GM12878 (cell line): ENCODE data around the gene TUBB4B. TPM values are rescaled to one million over a fixed set of nuclear protein-coding genes. Genes with fewer than 3 reads are reported as not detected.

ENCODE experiments used
- ATAC-seq: fragments of 200-7000 bp; cut with Tn5 transposase; 3 replicates; pipeline ENCODE4 v1.9.1; 2020; ENCODE audit warnings: mild to moderate bottlenecking, moderate library complexity
- BruUV-seq: library from RNA; stranded (reverse); fragments of 400-500 nt; replicated peaks from 2 replicates; lab custom pipeline; 2021; lab: Mats Ljungman, UMichigan
- CTCF ChIA-PET: fragments of 300-600 bp; sonication (Branson Sonifier 250); formaldehyde crosslinking; extraction: SDS; loops from one replicate; lab custom pipeline; 2021; ENCODE audit warnings: inconsistent platforms; lab: Yijun Ruan, JAX
- POLR2A ChIA-PET: fragments of 350-600 bp; formaldehyde crosslinking; extraction: SDS; loops from one replicate; lab custom pipeline; 2021; ENCODE audit warnings: inconsistent platforms; lab: Charles Lee
- RAD21 ChIA-PET: fragments of 300-600 bp; sonication (Branson Sonifier 250); formaldehyde crosslinking; loops from one replicate; lab custom pipeline; 2023; ENCODE audit warnings: antibody characterized with exemption; ENCODE audit not compliant: unreplicated experiment; lab: Charles Lee
- SMC1A ChIA-PET: fragments of 300-600 bp; sonication (Branson Sonifier 250); formaldehyde crosslinking; loops from one replicate; lab custom pipeline; 2023; ENCODE audit not compliant: unreplicated experiment, uncharacterized antibody; lab: Charles Lee
- DNase-seq: peaks from one replicate; pipeline ENCODE4 v3.0.0-alpha.2; 2011; ENCODE audit warnings: low read depth, low spot score
- FAIRE-seq: peaks from 3 replicates; lab custom pipeline; 2011; peaks lifted over from hg19 to GRCh38; lab: Jason Lieb, UNC
- H2AFZ ChIP-seq: 2 replicates; pipeline ENCODE4 v1.6.0; 2011; ENCODE audit warnings: low read depth, low read length, control low read depth; ENCODE audit not compliant: control insufficient read depth
- H3K27ac ChIP-seq: 2 replicates; pipeline ENCODE4 v1.5.1; 2011; ENCODE audit warnings: control low read depth; ENCODE audit not compliant: control insufficient read depth, insufficient read depth
- H3K27me3 ChIP-seq, 2 experiments: replicated peaks in 1 of 2; 2 replicates each; pipeline versions ENCODE4 v1.6.0 to v1.6.1; 2011; ENCODE audit warnings: low read length in 1 of 2; ENCODE audit not compliant: control insufficient read depth in 2 of 2, insufficient read depth in 2 of 2
- H3K36me3 ChIP-seq, 2 experiments: 2 replicates each; pipeline ENCODE4 v1.5.1; 2011; ENCODE audit warnings: low read length in 1 of 2; ENCODE audit not compliant: control insufficient read depth in 2 of 2, insufficient read depth in 2 of 2
- H3K4me1 ChIP-seq: 2 replicates; pipeline ENCODE4 v1.6.1; 2011; ENCODE audit warnings: mild to moderate bottlenecking, low read length, moderate library complexity, mixed read lengths; ENCODE audit not compliant: control insufficient read depth, insufficient read depth
- H3K4me2 ChIP-seq: 2 replicates; pipeline ENCODE4 v1.6.0; 2011; ENCODE audit warnings: control low read depth; ENCODE audit not compliant: control insufficient read depth, insufficient read depth
- H3K4me3 ChIP-seq: fragments of 200-600 bp; sonication (generic); 2 replicates; pipeline ENCODE4 v1.5.1; 2016
- H3K79me2 ChIP-seq: 2 replicates; pipeline ENCODE4 v1.6.0; 2011; ENCODE audit warnings: low read length; ENCODE audit not compliant: control insufficient read depth, insufficient read depth
- H3K9ac ChIP-seq: 2 replicates; pipeline ENCODE4 v1.8.0; 2011; ENCODE audit warnings: low read length, control low read depth, mixed read lengths; ENCODE audit not compliant: control insufficient read depth, insufficient read depth
- H3K9me3 ChIP-seq: replicated peaks from 3 replicates; pipeline ENCODE4 v1.5.1; 2011; ENCODE audit warnings: mild to moderate bottlenecking, low read length; ENCODE audit not compliant: control insufficient read depth, insufficient read depth
- H4K20me1 ChIP-seq: 2 replicates; pipeline ENCODE4 v1.6.0; 2011; ENCODE audit not compliant: control insufficient read depth, insufficient read depth
- ASH2L ChIP-seq: fragments of 300-600, 200-600 bp; sonication (generic); IDR thresholded peaks from 2 replicates; pipeline ENCODE4 v1.6.1; 2017; ENCODE audit warnings: low read depth, mild to moderate bottlenecking, borderline replicate concordance
- CHD1 ChIP-seq: IDR thresholded peaks from 2 replicates; pipeline ENCODE4 v1.6.1; 2012; ENCODE audit warnings: low read depth, low read length, improper control_type of control experiment
- EP300 ChIP-seq, 2 experiments: fragments of 150-350 bp in 1 of 2; IDR thresholded peaks; 2 replicates each; pipeline ENCODE4 v1.6.1; 2011 to 2012; ENCODE audit warnings: low read depth in 2 of 2, low read length in 2 of 2, borderline replicate concordance in 1 of 2, improper control_type of control experiment in 1 of 2, inconsistent platforms in 1 of 2; ENCODE audit not compliant: control insufficient read depth in 1 of 2
- FOXM1 ChIP-seq: IDR thresholded peaks from 2 replicates; pipeline ENCODE4 v1.6.1; 2012; ENCODE audit warnings: low read depth, mild to moderate bottlenecking, inconsistent platforms, low read length, moderate library complexity
- HDAC6 ChIP-seq: fragments of 200-600 bp; sonication (generic); IDR thresholded peaks from one replicate; pipeline ENCODE4 v1.8.0; 2017; ENCODE audit warnings: antibody characterized with exemption; ENCODE audit not compliant: unreplicated experiment
- MXI1 ChIP-seq: fragments of 150-350 bp; IDR thresholded peaks from 2 replicates; pipeline ENCODE4 v1.6.1; 2011; ENCODE audit warnings: low read depth, mild to moderate bottlenecking, inconsistent platforms, low read length, improper control_type of control experiment
- MYC ChIP-seq: IDR thresholded peaks from 2 replicates; pipeline ENCODE4 v1.6.1; 2011; ENCODE audit warnings: mild to moderate bottlenecking, low read length, moderate library complexity, inconsistent platforms; ENCODE audit not compliant: insufficient read depth, insufficient replicate concordance, insufficient read length, severe bottlenecking
- POU2F2 ChIP-seq: IDR thresholded peaks from 3 replicates; pipeline ENCODE4 v1.6.1; 2011; ENCODE audit warnings: low read depth, mild to moderate bottlenecking, low read length, borderline replicate concordance
- RAD51 ChIP-seq: fragments of 450-650 bp; IDR thresholded peaks from 2 replicates; pipeline ENCODE4 v1.6.1; 2016; ENCODE audit warnings: moderate library complexity, mild to moderate bottlenecking, inconsistent platforms
- RCOR1 ChIP-seq: conservative IDR thresholded peaks from 2 replicates; pipeline ENCODE4 v1.6.1; 2012; ENCODE audit warnings: low read depth, low read length, improper control_type of control experiment
- SREBF2 ChIP-seq: IDR thresholded peaks from 2 replicates; pipeline ENCODE4 v1.6.1; 2012; ENCODE audit warnings: mild to moderate bottlenecking, low read length
- TCF12 ChIP-seq: IDR thresholded peaks from 2 replicates; pipeline ENCODE4 v1.6.1; 2011; ENCODE audit warnings: low read depth, mild to moderate bottlenecking, low read length
- USF2 ChIP-seq: IDR thresholded peaks from 2 replicates; pipeline ENCODE4 v1.6.1; 2011; ENCODE audit warnings: low read depth, low read length, improper control_type of control experiment, borderline replicate concordance
- ZNF207 ChIP-seq: fragments of 450-650 bp; IDR thresholded peaks from 2 replicates; pipeline ENCODE4 v1.6.1; 2014; ENCODE audit warnings: antibody characterized with exemption, mild to moderate bottlenecking, borderline replicate concordance
- WGBS: methylation state at CpG from one replicate; pipeline ENCODE4 v1.1.6; 2016; ENCODE audit warnings: low lambda C conversion rate; ENCODE audit not compliant: insufficient replicate concordance, insufficient coverage; ENCODE audit errors: missing lambda C conversion rate; 5-methylcytosine and 5-hydroxymethylcytosine counted together
- in situ Hi-C: fragments of 300-500 bp; cut with MboI; formaldehyde crosslinking; loops from 9 replicates; pipeline ENCODE4 v1.14.3; 2018; ENCODE audit warnings: mixed read lengths
- intact Hi-C: fragments of 100-400 bp; cut with micrococcal nuclease; formaldehyde crosslinking; loops from one replicate; pipeline ENCODE4 v1.14.2; 2022; ENCODE audit not compliant: unreplicated experiment
- polyA plus RNA-seq, 11 experiments: library from polyadenylated mRNA; depleted of rRNA in 4 of 11; unstranded in 6 of 11; stranded (reverse) in 5 of 11; fragments of >200 nt; fragmentation: Nextera tagmentation in 4 of 11; fragmentation: Illumina TruSeq in 1 of 11; extraction: Ambion mirVana in 4 of 11; extraction: Trizol in 1 of 11; gene quantifications; 1 replicate in 1 of 11; 2 replicates in 10 of 11; pipeline versions ENCODE4 v1.2.1 to v1.2.3, GENCODE V29; 2011 to 2016; ENCODE audit warnings: inconsistent platforms in 2 of 11, missing spikeins in 2 of 11, low read depth in 1 of 11
- total RNA-seq, 4 experiments: library from RNA; depleted of rRNA in 3 of 4; stranded (reverse); fragments of >200 nt in 3 of 4; fragmentation: Illumina TruSeq in 1 of 4; extraction: Trizol in 1 of 4; gene quantifications; 2 replicates each; pipeline versions ENCODE4 v1.2.1 to v1.2.3, GENCODE V29; 2013 to 2021
- TF ChIP-seq, protein P1 (sequence below): fragments of 450-650 bp; IDR thresholded peaks from 2 replicates; pipeline ENCODE4 v1.6.1; 2017; ENCODE audit warnings: mild to moderate bottlenecking, low read depth, inconsistent platforms; ENCODE audit not compliant: poor library complexity, severe bottlenecking
- TF ChIP-seq, protein P2 (sequence below): IDR thresholded peaks from 2 replicates; pipeline ENCODE4 v1.6.1; 2011; ENCODE audit warnings: borderline replicate concordance, low read depth, mild to moderate bottlenecking, moderate library complexity, low read length; ENCODE audit not compliant: insufficient read depth, poor library complexity, severe bottlenecking
- TF ChIP-seq, protein P3 (sequence below): IDR thresholded peaks from 2 replicates; pipeline ENCODE4 v1.6.1; 2012; ENCODE audit warnings: low read depth, low read length, improper control_type of control experiment

TUBB4B gene
- total and polyA plus RNA-seq, 10 of the 15 experiments (the other 5 are each of a cell fraction or from before 2014, with no cell fraction given): 23.0 to 532 (median 254) TPM

DNA sequence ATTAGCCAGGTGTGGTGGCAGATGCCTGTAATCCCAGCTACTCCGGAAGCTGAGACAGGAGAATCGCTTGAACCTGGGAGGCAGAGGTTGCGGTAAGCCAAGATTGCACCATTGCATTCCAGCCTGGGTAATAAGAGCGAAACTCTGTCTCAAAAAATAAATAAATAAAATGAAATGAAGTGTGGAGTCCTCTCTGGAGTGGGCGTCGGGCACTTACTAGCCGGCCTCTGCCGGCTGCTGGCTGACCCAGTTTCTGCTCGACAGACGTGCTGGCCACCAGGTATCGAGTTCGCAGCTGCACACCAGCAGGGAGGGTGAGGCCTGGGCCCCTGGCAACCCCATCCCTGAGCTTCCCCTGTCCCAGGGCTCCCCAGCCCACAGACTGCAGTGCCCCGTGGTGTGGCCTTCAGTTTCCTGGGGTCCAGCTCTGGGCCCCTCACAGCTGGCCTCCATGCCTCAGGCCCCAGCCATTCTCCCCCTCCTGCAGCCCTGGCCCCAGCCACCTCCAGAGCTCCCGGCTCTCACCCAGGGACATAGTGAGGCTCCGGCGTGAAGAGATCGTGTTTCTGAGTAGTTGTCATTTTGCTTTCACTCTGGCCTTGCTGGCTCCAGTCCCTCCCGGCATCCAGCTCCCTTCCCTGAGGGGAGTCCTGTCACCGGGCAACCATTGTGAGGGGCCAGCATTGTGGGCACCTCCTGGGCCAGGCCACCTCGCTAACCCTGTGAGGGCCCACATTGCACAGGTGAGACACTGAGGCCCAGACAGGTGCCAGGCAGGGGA, 6.2 kb downstream of the TUBB4B start (continued):
- TF ChIP-seq, protein P1, sequence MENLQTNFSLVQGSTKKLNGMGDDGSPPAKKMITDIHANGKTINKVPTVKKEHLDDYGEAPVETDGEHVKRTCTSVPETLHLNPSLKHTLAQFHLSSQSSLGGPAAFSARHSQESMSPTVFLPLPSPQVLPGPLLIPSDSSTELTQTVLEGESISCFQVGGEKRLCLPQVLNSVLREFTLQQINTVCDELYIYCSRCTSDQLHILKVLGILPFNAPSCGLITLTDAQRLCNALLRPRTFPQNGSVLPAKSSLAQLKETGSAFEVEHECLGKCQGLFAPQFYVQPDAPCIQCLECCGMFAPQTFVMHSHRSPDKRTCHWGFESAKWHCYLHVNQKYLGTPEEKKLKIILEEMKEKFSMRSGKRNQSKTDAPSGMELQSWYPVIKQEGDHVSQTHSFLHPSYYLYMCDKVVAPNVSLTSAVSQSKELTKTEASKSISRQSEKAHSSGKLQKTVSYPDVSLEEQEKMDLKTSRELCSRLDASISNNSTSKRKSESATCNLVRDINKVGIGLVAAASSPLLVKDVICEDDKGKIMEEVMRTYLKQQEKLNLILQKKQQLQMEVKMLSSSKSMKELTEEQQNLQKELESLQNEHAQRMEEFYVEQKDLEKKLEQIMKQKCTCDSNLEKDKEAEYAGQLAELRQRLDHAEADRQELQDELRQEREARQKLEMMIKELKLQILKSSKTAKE: no peak
- TF ChIP-seq FOXM1 (no peak), MYC (no peak)
- TF ChIP-seq, all 136 proteins: peak for 0

GRCh38 chr9:137247916-137248175, 6.8 kb downstream of the TUBB4B start:
- Histone ChIP-seq H3K79me2 (peaks cover 8% of the 10 kb centered on the region), H3K36me3 (peaks cover 6 to 7% of the 10 kb centered on the region in 2 experiments), H3K9ac (no peak overlapping the region), H4K20me1 (no peaks in the 10 kb centered on the region), H3K4me1 (peaks cover 15% of the 10 kb centered on the region), H2AFZ (no peak overlapping the region), H3K9me3 (no peaks in the 10 kb centered on the region), H3K27ac (no peak overlapping the region), H3K4me3 (no peak overlapping the region), H3K27me3 (no peaks in the 10 kb centered on the region), H3K4me2 (no peak overlapping the region)
- ChIA-PET RAD21 (no interaction called here), SMC1A (no interaction called here), POLR2A (interaction anchor here (0.6 kb wide), 1 partner anchor 15 kb away, joined by 3 read pairs; no protein-coding TSS in a partner anchor), CTCF (no interaction called here)
- in situ Hi-C loops: no loop called here
- WGBS: 63% methylated on average over 6 of the region's 6 CpGs
- DNase-seq: no peak
- BruUV-seq: no TSS peak
- intact Hi-C loops: no loop called here
- no peak for FAIRE-seq
- no peak for ATAC-seq
- TF ChIP-seq RCOR1 (no peak), USF2 (no peak), CHD1 (no peak), POU2F2 (no peak), HDAC6 (no peak), RAD51 (no peak), MXI1 (no peak), EP300 (IDR thresholded peaks at IDR 0.05; ENCODE audit: borderline replicate concordance in 1 of 2, control insufficient read depth in 1 of 2, low read depth in 2 of 2, low read length in 2 of 2) (no peak), SREBF2 (no peak), ASH2L (no peak), ZNF207 (no peak), TCF12 (no peak)
- TF ChIP-seq, protein P2, sequence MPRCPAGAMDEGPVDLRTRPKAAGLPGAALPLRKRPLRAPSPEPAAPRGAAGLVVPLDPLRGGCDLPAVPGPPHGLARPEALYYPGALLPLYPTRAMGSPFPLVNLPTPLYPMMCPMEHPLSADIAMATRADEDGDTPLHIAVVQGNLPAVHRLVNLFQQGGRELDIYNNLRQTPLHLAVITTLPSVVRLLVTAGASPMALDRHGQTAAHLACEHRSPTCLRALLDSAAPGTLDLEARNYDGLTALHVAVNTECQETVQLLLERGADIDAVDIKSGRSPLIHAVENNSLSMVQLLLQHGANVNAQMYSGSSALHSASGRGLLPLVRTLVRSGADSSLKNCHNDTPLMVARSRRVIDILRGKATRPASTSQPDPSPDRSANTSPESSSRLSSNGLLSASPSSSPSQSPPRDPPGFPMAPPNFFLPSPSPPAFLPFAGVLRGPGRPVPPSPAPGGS: no peak
- TF ChIP-seq, protein P3, sequence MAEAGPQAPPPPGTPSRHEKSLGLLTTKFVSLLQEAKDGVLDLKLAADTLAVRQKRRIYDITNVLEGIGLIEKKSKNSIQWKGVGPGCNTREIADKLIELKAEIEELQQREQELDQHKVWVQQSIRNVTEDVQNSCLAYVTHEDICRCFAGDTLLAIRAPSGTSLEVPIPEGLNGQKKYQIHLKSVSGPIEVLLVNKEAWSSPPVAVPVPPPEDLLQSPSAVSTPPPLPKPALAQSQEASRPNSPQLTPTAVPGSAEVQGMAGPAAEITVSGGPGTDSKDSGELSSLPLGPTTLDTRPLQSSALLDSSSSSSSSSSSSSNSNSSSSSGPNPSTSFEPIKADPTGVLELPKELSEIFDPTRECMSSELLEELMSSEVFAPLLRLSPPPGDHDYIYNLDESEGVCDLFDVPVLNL: no peak
